HG03520 (cell line): ENCODE measurements around the gene BMP4.

Experiments
- ATAC-seq: cut with Tn5 transposase; IDR thresholded peaks from one replicate; pipeline ENCODE4 v1.9.1; 2021; ENCODE audit warnings: mild to moderate bottlenecking, moderate library complexity; ENCODE audit not compliant: unreplicated experiment

The BMP4 gene

DNA sequence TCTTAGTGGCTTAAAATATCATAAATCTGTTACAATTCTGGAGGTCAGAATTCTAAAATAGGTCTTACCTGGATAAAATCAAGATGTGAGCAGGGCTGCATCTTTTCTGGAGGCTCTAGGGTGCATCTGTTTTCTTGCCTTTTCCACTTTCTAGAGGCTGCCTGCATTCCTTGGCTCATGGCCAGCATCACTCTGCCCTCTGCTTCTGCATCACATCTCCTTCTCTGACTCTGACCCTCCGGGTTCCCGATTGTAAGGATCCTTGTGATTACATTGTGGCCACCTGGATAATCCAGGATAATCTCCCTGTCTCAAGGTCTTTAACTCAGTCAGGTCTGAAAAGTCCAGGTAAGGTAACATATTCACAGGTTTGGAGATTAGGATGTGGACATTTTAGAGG lies 11.0 kb upstream of the BMP4 start:
- no peak for ATAC-seq

DNA sequence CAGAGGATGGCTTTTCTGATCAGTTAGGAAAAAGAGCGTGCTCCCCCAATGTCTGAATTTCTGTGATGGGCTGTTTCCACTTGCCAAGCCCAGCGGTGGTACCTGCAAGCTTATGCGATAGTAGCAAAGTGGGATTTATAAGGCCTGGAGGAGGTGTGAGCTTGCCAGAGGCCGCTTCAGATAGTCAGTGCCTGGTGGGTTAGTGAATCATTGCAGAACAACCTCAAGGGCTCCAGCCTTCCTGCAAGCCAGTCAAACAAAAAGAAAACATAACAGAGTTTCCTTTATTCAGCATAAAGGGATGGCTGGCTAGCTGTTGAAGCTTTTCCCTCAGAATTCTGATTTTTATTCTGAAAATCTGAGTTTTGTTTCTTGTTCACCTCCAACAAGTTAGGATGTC lies 7.6 kb upstream of the BMP4 start:
- ATAC-seq: no peak

DNA sequence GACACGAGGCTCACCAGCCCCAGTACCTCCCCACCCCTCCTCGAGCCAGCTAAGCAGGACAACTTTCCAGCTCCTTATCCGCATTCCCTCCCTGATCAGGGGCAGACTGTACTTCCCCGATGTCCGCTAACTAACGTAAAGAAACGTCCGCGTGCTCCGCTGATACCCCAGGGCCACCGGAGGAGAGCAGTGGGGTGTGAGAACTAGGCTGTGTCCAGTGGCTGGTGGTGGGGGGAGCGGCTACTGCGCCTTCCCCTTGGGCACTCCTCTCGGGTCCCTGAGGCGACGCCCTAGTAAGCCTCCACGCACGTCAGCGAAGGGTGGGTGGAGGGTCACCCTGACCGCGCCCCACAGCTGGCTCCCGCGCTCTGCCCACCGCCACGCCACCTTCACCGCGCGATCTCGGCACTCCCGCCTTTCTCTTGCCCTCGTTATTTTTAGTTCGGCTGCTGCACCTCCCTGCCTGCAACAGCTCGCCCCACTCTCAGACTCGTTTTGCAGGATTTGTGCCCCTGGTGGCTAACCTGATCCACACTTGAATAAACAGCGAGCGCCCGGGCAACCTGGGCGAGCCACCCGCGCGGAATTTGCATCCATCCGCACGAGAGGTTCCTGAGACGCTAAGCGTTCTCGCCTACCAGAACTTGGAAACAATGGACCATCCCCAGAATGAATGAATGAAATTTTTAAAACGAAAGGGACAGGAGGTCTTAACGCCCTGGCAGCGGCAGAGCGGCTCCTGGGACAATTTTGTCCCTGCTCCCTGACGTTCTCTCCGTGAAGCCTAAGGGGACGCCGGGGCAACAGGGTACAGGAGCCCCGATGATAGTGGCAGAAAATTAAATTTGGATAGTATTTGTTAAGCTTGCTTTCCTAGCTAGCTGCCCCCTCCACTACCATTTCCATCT lies 6.9 kb upstream of the BMP4 start:
- no peak for ATAC-seq

DNA sequence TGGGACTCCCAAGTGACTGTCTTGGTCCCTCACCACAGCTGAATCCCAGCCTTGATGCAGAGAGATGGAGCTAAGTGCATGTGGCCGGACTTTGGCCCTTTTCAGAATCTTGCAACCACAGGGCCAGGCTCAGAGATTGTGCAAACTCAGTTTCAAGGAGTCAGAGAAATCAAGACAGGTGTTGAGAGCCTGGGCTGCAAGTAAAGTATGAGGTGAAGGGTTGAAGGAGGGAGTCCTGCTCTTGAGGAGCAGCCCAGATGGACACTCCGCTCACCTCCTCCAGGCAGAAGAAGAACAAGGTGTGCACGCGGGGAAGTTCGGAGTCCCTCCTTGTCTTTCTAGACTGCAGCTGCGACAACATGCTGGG lies 6.3 kb upstream of the BMP4 start:
- no peak for ATAC-seq

DNA sequence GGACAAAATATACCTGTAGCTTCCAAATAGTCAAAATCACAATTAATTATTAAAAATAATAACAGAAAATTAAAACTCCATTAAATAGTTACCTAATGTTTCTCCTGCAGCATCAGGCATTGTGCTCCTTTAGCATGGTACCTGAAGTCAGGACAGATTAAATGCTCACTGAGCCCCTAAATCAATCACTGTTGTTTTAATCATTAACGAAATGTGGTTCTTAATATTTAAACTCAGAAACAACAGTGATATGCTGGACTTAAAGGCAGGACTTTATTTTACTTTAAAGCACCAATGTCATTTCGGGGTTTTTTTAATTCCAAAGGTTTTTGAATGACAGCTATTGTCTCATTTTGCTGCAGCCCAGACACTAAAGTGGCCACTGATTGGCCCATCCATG lies 2.0 kb upstream of the BMP4 start:
- no peak for ATAC-seq

DNA sequence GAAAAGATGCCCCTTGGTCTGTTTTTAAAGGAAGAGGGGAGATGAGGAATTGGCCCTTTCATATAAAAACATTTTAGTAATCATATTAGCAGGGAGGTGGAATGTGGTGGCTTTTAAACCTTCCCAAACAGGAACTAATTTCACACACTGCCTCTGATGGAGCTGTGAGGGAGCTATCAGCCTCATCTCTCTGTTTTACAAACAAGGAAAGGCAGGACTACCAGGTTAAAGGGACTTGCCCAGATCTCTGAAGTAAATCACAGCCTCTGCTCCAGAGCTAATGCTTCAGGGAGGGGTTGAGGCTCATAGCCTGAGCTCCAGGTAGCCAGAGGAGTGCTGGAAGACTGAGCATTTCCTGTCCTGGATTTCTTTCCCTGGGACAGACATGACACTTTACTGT lies 1.1 kb upstream of the BMP4 start:
- ATAC-seq: no peak

DNA sequence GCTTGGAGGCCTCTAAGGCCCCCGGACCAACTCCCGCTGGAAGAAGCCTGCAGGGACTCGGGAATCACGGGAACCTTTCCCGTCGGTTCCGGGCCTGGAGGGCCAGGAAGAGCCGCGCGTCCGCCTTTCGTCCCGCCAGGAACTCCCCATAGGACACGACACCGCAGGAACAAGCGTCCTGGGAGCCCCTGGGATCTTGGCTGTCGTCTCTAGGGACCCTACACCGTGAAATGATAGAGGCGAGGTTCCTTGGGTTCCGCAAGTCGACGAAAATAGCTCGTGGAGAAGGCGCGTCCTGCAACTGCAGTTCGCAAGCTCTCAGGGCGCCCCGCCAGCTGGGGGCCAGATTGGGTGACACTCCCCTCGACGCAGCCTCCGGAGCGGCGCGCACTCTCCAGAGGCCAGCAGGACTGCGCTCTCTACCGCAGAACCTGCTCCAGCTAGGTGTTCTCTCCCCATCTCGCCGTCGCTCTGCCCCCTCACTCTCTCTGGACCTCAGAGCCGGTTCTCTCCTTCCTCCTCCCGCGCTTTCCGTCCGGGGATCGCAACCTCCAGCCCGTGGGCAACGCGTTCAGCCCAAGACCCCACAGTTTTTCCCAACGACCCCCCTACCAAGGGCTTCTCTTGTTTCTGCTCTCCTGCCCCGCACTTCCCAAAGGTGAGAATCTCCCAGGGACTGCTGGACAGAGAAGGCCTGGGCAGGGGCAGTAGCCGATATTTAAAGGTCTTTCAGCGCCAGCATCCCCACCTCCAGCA lies 776 bp downstream of the BMP4 start:
- no peak for ATAC-seq

DNA sequence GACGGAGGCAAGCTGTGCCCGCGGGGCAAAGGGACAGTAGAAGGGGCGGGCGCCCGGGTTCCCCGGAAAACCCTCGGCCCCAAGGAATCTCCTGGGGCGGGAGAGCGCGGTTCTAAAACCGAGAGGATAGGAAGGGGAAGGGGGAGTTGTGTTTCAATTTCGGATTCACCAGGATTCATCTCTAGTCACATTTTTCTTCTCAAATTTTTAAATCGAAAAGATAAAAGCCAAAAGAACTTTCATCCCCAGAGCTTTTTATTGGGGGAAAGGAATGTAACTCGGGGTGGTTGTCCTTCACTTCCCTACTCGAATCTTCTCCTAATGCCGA lies 1.4 kb downstream of the BMP4 start:
- ATAC-seq: no peak

DNA sequence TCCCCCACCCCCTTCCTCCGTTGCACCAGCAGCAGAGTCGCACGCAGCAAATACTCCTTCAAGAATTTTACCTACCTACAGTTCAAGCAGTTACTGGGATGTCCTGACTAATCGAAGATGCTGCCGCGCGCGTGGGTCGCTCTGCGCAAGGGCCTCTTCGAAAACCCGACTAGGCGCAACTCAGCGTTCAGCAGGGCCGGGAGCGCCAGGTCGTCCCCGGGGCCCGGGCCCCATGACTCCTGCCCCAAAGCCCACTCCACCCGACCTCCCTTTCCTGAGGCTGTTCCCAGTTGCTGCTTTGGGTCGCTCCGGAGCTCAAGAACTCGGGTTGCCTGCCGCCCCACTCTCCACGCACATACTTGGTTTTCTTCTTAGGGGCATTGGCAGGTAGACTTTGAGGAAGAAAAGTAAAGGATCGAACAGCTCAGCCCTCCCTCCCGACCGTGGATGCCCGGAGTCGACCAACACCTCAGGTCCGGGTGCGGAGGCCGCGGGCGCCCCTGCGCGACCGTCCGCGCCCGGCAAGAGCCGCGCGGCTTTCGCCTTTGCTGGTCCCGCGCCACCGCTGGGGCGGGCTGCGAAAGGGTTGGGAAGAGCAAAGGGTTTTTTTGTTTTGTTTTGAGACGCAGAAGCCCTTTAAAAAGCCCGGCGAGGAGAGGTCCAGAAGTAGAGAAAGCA lies 1.9 kb downstream of the BMP4 start:
- ATAC-seq: no peak

DNA sequence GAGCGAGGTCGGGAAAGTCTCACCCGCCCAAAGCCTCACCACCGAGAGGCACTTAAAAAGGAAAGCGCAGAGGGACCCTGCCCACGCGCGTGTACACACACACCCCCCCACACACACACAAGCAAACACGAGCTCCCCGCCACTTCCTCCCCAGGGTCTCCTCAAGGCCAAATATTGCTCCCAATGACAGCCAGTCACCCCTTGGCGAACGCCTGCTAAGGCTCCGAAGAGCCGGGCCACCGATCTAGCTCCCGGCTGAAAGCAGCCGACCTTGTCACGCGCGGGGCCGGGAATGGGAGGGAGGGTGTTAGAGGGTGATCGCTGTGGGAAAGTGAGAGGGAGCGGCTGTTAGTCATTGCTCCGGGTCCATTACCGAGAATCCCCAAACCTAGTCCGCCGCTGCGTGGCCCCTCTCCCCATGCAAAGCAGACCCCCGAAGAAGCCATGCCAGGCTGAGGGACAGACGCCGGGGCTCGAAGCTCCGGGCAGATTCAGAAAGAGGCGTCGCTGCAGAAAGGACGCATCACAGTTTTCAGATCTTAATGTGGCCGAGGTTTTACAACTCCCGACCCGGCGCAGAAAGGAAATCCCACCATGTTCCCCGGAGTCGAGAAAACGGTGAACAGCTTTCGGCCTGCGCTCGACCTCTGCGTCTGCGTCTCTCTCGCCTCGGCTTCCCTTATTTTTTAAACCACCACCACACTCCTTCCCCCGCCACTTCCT lies 2.6 kb downstream of the BMP4 start:
- ATAC-seq: no peak

DNA sequence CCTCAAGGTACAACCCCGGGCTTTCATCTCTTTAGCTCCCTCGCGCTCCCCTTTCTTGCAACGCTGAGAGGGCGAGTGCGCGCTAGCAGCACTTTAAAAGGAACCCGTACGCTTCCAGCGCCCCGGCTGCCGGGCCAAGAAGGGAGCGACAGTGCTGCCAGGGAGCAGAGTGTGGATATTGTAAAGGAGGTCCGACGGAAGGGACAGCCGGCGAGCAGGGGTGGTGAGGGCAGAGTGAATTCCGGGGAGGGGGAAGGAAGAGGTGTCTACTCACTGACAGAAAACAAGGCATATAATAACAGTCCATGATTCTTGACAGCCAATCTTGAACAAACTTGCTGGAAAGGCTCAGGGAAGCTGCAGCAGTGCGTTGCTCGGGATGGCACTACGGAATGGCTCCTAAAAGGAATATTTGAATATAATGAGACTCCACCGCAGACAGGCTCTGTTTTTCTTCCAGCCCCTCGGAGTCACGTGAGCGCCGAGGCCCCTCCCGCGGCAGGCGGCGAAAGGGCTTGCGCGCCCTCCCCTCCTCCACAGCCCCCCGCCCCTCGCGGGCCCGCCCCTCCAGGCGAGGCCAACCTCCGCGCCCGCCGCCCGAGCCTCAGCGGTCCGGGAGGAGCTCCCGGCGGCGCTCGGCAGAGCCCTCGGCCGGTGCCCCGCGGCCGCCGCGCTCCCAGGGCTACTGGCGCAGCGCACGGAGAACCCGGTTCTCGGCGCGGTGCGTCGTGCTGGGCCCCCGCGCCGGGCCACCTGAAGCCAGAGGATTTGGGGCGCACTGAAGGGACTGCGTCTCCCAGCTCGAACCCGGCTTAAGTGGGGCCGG lies 3.4 kb downstream of the BMP4 start:
- ATAC-seq: no peak

DNA sequence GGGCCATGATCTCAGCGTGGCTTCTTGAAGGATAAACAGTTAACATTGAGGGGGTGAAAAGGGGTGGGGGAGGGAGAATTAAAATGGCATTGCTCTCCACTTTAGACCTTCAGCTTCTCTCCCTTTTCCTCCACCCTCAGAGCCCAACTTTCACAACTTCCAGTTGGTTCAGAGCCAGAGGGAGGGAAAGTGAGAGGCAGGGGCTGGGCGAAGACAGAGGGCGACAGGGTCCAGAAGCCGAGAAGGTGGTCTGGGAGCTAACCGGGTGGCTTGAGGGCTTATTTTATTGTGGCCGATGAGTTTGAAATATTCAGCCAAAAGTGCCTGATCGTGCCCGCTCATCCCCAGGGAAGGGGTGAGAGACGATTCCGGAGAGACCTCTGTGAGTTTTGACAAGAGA lies 4.1 kb downstream of the BMP4 start:
- ATAC-seq: no peak

DNA sequence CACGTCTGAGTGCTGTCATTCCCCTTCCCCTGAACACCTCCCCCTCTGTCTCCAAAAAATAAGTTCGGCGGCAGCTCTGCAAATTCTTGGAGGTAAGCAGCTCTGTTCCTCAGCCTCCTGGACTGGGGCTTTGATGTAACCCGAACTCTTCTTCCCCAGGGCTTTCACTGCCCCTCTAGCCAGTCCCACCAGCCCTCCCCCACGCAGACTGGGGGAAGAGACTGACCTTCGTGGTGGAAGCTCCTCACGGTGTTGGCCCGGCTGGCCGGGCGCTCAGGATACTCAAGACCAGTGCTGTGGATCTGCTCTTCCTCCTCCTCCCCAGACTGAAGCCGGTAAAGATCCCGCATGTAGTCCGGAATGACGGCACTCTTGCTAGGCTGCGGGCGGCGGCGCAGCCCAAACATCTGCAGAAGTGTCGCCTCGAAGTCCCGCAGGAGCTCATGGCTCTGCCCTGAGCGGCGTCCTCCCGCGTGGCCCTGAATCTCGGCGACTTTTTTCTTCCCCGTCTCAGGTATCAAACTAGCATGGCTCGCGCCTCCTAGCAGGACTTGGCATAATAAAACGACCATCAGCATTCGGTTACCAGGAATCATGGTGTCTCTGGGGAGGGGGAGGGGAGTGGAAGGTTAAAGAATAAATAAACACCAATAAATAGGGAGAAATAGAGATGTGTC lies 4.9 kb downstream of the BMP4 start:
- ATAC-seq: no peak

DNA sequence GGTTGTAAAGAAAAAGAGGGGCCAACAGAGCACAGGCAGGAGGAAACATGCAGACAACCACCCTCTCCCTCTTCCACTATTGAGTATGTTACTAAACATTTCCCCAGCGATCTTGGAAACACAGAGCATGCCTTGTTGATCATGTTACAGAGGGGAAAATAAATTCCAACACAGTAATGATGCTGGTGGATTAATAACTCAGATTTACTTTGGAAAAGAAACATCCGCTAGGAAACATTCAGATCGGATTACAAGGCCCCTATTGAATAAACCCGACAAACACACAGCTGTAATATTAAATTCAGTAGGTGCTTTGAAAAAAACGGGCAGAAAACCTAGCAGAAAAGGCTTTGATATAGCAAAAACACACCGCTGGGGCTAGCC lies 5.4 kb downstream of the BMP4 start:
- ATAC-seq: no peak

DNA sequence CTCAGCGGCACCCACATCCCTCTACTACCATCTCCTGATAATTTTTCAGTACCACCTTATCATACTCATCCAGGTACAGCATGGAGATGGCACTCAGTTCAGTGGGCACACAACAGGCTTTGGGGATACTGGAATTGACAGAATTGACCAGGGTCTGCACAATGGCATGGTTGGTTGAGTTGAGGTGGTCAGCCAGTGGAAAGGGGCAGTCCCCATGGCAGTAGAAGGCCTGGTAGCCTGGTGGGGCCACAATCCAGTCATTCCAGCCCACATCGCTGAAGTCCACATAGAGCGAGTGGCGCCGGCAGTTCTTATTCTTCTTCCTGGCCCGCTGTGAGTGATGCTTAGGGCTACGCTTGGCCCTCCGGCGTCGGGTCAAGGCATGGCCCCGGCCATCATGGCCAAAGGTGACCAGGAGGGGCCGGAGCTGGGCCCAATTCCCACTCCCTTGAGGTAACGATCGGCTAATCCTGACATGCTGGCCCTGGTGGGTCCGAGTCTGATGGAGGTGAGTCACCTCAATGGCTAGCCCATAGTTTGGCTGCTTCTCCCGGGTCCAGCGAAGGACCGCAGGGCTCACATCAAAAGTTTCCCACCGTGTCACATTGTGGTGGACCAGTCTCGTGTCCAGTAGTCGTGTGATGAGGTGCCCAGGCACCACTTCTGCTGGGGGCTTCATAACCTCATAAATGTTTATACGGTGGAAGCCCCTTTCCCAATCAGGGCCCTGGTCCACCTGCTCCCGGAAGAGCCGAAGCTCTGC lies 6.4 kb downstream of the BMP4 start:
- no peak for ATAC-seq

DNA sequence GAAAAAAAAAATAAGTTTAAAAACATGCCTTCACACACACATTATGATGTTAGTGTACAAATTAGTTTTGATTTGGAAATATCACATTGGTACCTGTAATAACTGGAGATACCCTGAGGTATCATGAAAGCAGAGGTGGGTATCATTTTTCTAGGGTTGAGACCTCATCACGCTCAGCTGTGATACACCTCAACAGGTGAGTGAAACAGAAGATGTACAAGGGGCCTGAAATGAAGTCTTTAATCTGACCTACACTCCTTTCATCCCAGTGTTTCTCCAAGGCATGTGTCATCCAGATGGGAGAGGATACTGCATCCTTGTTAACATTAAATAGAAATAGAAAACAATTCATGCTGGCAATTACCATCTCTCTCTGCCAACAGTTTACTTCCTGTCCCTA lies 7.4 kb downstream of the BMP4 start:
- no peak for ATAC-seq

DNA sequence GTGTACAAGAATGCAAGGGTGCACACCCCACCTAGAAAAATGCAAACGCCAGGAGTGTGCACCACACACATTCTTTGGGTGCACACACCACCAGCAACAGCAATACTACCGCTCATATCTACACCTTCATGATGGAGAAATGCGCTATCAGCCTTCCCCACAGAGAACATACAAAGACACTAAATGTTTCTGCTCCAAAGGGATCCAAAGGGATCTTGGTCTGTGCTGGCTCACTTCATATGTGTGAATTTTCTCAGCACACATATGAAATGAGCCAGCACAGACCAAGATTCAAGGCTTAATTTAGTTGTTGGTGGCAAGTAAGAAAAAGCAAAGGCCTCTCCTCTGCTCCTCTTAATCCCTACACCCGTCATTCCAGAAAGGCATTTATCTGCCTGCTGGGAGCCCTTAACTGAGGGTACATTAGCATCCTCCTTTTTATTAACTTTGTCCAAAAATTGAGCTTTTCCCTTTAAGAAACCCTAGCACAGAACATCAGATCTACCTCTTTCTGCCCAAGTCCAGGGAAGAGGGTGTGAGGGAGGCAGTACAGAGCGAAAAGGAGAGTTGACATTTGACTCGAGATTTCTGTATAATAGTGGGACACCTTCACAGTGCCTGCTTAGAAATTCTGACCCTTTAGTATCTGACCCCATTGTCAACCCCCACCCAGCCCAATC lies 8.3 kb downstream of the BMP4 start:
- no peak for ATAC-seq

DNA sequence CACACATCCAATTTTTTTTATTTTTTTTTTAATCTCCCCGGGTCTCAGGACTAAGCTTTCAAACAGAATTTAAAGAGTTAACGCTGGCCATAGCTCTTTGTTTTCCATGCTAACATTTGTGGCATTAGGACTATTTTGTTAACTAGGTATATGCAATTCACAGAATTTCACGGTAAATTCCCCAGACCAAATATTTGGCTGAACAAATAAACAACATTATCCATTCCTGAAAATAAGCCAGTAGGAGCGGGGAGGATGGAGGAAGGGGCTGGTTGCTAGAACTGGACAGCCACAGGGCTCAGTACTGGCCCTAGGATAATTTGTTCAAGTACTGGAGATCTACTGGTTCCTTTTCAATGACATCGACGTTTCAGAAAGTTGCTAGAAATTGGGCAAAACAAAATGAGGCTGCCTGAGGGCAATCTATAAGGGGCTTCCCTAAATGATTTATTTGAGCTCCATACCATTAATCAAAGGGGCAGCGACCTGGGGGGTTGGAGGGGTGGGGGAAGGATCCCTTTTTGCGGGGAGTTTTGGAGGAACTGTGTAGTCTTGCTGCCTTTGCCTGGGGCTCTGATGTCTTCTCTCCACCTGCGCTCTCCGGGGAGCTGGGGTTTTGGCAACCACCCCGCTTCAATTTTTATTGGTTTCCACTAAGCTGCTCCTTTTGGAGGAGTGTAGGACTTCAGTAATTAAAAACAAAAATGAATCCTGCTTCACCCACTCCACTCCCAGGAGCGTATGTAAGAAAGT lies 9.0 kb downstream of the BMP4 start:
- ATAC-seq: no peak
